ENCODE data around the gene BUB1. TPM values are rescaled to one million over a fixed set of nuclear protein-coding genes. Genes with fewer than 3 reads are reported as not detected.
"Not testable (repeated sequence)": the region's sequence is repeated elsewhere in the genome, so short reads cannot be mapped to it uniquely, and the experiment has no call there.

Gene BUB1
- total and polyA plus RNA-seq, 2 donors (not counting 1 experiment from before 2014, with no cell fraction given), result 9.9 to 11.2 TPM

- no peak overlapping the region for H3K4me3 ChIP-seq (replicated peaks in 1 of 4; ENCODE audit: control extremely low read depth in 1 of 4, insufficient read depth in 1 of 4, low read depth in 3 of 4, low read length in 4 of 4)
- no peaks in the 10 kb centered on the region for H3K36me3 ChIP-seq (ENCODE audit: control insufficient read depth, insufficient read depth, low read length)
- H3K27ac ChIP-seq (ENCODE audit: insufficient read depth, low read length), result no peak overlapping the region
- H3K9me3 ChIP-seq (ENCODE audit: control insufficient read depth, insufficient read depth, low read depth, low read length), result no peaks in the 10 kb centered on the region
- no peaks in the 10 kb centered on the region for H4K20me1 ChIP-seq (ENCODE audit: control insufficient read depth, extremely low read depth, insufficient read depth, low read length)
- no peak overlapping the region for H2AFZ ChIP-seq (ENCODE audit: low read length)
- TF ChIP-seq EZH2 (IDR thresholded peaks at IDR 0.05; ENCODE audit: low read length, missing control alignments), result no peak
- no peak for TF ChIP-seq CTCF (conservative IDR thresholded peaks at IDR 0.05 in 1 of 2, IDR thresholded peaks at IDR 0.05 in 1 of 2; ENCODE audit: low read depth in 1 of 2, low read length in 2 of 2)
- H3K79me2 ChIP-seq (ENCODE audit: control insufficient read depth, insufficient read depth, low read length), result no peaks in the 10 kb centered on the region
- DNase-seq (ENCODE audit: low read depth in 2 of 2), result no peak
- no peak overlapping the region for H3K9ac ChIP-seq (ENCODE audit: insufficient read depth, low read length)
- no peaks in the 10 kb centered on the region for H3K4me1 ChIP-seq (ENCODE audit: control insufficient read depth, extremely low read depth, insufficient read depth, low read length)
- H3K4me2 ChIP-seq (ENCODE audit: extremely low read depth, insufficient read depth, low read length), result no peak overlapping the region
- H3K27me3 ChIP-seq (ENCODE audit: control insufficient read depth, insufficient read depth, low read length), result peaks cover 7% of the 10 kb centered on the region
These were observed 24.9 kb upstream of the BUB1 start for GRCh38 chr2:110702514-110703380.

GRCh38 chr2:110698253-110698652, 20.4 kb upstream of the BUB1 start:
- DNase-seq (ENCODE audit: low read depth in 2 of 2); H3K79me2 ChIP-seq (ENCODE audit: control insufficient read depth, insufficient read depth, low read length); H3K9ac ChIP-seq (ENCODE audit: insufficient read depth, low read length); H4K20me1 ChIP-seq (ENCODE audit: control insufficient read depth, extremely low read depth, insufficient read depth, low read length); H3K4me3 ChIP-seq (replicated peaks in 1 of 4; ENCODE audit: control extremely low read depth in 1 of 4, insufficient read depth in 1 of 4, low read depth in 3 of 4, low read length in 4 of 4); H3K36me3 ChIP-seq (ENCODE audit: control insufficient read depth, insufficient read depth, low read length); H3K4me2 ChIP-seq (ENCODE audit: extremely low read depth, insufficient read depth, low read length); H2AFZ ChIP-seq (ENCODE audit: low read length); H3K4me1 ChIP-seq (ENCODE audit: control insufficient read depth, extremely low read depth, insufficient read depth, low read length); H3K27ac ChIP-seq (ENCODE audit: insufficient read depth, low read length); H3K9me3 ChIP-seq (ENCODE audit: control insufficient read depth, insufficient read depth, low read depth, low read length): not testable (repeated sequence)
- H3K27me3 ChIP-seq (ENCODE audit: control insufficient read depth, insufficient read depth, low read length), result peaks cover 13% of the 10 kb centered on the region

- not testable (repeated sequence) for H3K27ac ChIP-seq (ENCODE audit: insufficient read depth, low read length); H3K9ac ChIP-seq (ENCODE audit: insufficient read depth, low read length); H3K9me3 ChIP-seq (ENCODE audit: control insufficient read depth, insufficient read depth, low read depth, low read length); H4K20me1 ChIP-seq (ENCODE audit: control insufficient read depth, extremely low read depth, insufficient read depth, low read length); H3K79me2 ChIP-seq (ENCODE audit: control insufficient read depth, insufficient read depth, low read length); H3K4me3 ChIP-seq (replicated peaks in 1 of 4; ENCODE audit: control extremely low read depth in 1 of 4, insufficient read depth in 1 of 4, low read depth in 3 of 4, low read length in 4 of 4); H3K4me1 ChIP-seq (ENCODE audit: control insufficient read depth, extremely low read depth, insufficient read depth, low read length); DNase-seq (ENCODE audit: low read depth in 2 of 2); H2AFZ ChIP-seq (ENCODE audit: low read length); H3K4me2 ChIP-seq (ENCODE audit: extremely low read depth, insufficient read depth, low read length); H3K36me3 ChIP-seq (ENCODE audit: control insufficient read depth, insufficient read depth, low read length)
- peaks cover 19% of the 10 kb centered on the region for H3K27me3 ChIP-seq (ENCODE audit: control insufficient read depth, insufficient read depth, low read length)
These were observed 17.5 kb upstream of the BUB1 start for GRCh38 chr2:110695146-110695898.
